SK-N-SH treated with all-trans-retinoic acid at 6 μM for 48 hours (cell line): Measurements from ENCODE around the gene BTBD17.

Source experiments
- ATAC-seq: fragments of 200-7000 bp; cut with Tn5 transposase; 3 replicates; pipeline ENCODE4 v1.9.1; 2020; ENCODE audit warnings: mild to moderate bottlenecking, moderate library complexity
- ARNTL ChIP-seq: fragments of 450-650 bp; formaldehyde crosslinking; IDR thresholded peaks from 2 replicates; pipeline ENCODE4 v1.5.0; 2020; ENCODE audit warnings: low read depth, mild to moderate bottlenecking, moderate library complexity, borderline replicate concordance
- BACH2 ChIP-seq: fragments of 250-450 bp; sonication (Bioruptor Pico); IDR thresholded peaks from 2 replicates; pipeline ENCODE4 v1.9.0; 2021; ENCODE audit warnings: mild to moderate bottlenecking, borderline replicate concordance
- ESRRG ChIP-seq: fragments of 250-450 bp; sonication (Bioruptor Pico); IDR thresholded peaks from 2 replicates; pipeline ENCODE4 v1.6.1; 2021; ENCODE audit warnings: mild to moderate bottlenecking
- GLIS3 ChIP-seq: fragments of 250-450 bp; sonication (Bioruptor Pico); IDR thresholded peaks from 2 replicates; pipeline ENCODE4 v1.5.0; 2020; ENCODE audit warnings: mild to moderate bottlenecking, moderate library complexity
- ISL1 ChIP-seq: fragments of 250-450 bp; sonication (Bioruptor Pico); IDR thresholded peaks from 2 replicates; pipeline ENCODE4 v2.1.2; 2022; ENCODE audit warnings: mild to moderate bottlenecking, moderate library complexity
- OSR1 ChIP-seq: fragments of 250-450 bp; sonication (Bioruptor Pico); IDR thresholded peaks from 2 replicates; pipeline ENCODE4 v1.8.0; 2022; ENCODE audit warnings: moderate library complexity, mild to moderate bottlenecking, inconsistent platforms
- TCF4 ChIP-seq: fragments of 250-450 bp; sonication (Bioruptor Pico); IDR thresholded peaks from 2 replicates; pipeline ENCODE4 v1.8.0; 2021; ENCODE audit warnings: mild to moderate bottlenecking, moderate library complexity, borderline replicate concordance
- TOX ChIP-seq: fragments of 250-450 bp; sonication (Bioruptor Pico); IDR thresholded peaks from 2 replicates; pipeline ENCODE4 v1.8.0; 2021; ENCODE audit warnings: mild to moderate bottlenecking, moderate library complexity, borderline replicate concordance
- ZC3H10 ChIP-seq: fragments of 250-450 bp; sonication (Bioruptor Pico); IDR thresholded peaks from 2 replicates; pipeline ENCODE4 v1.5.1; 2021; ENCODE audit warnings: mild to moderate bottlenecking, moderate library complexity
- ZNF565 ChIP-seq: fragments of 450-650 bp; formaldehyde crosslinking; conservative IDR thresholded peaks from 2 replicates; pipeline ENCODE4 v1.5.0; 2020; ENCODE audit warnings: low read depth, mild to moderate bottlenecking, moderate library complexity
- ZNF70 ChIP-seq: fragments of 450-650 bp; formaldehyde crosslinking; IDR thresholded peaks from 2 replicates; pipeline ENCODE4 v1.5.0; 2020; ENCODE audit warnings: mild to moderate bottlenecking, moderate library complexity
- TF ChIP-seq, protein P1 (sequence below): fragments of 250-450 bp; sonication (Bioruptor Pico); IDR thresholded peaks from 2 replicates; pipeline ENCODE4 v1.5.1; 2021; ENCODE audit warnings: mild to moderate bottlenecking, moderate library complexity
- TF ChIP-seq, protein P2 (sequence below): fragments of 250-450 bp; sonication (Bioruptor Pico); IDR thresholded peaks from 2 replicates; pipeline ENCODE4 v1.8.0; 2020; ENCODE audit warnings: mild to moderate bottlenecking, moderate library complexity, borderline replicate concordance
- TF ChIP-seq, protein P3 (sequence below): fragments of 250-450 bp; sonication (Bioruptor Pico); IDR thresholded peaks from 2 replicates; pipeline ENCODE4 v1.8.0; 2021; ENCODE audit warnings: low read depth, mild to moderate bottlenecking, moderate library complexity, borderline replicate concordance
- TF ChIP-seq, protein P4 (sequence below): fragments of 250-450 bp; sonication (Bioruptor Pico); IDR thresholded peaks from 2 replicates; pipeline ENCODE4 v1.5.0; 2020; ENCODE audit warnings: mild to moderate bottlenecking, moderate library complexity
- TF ChIP-seq, protein P5 (sequence below): fragments of 250-450 bp; sonication (Bioruptor Pico); IDR thresholded peaks from 2 replicates; pipeline ENCODE4 v1.5.1; 2020; ENCODE audit warnings: low read depth, mild to moderate bottlenecking, moderate library complexity

The BTBD17 gene

DNA sequence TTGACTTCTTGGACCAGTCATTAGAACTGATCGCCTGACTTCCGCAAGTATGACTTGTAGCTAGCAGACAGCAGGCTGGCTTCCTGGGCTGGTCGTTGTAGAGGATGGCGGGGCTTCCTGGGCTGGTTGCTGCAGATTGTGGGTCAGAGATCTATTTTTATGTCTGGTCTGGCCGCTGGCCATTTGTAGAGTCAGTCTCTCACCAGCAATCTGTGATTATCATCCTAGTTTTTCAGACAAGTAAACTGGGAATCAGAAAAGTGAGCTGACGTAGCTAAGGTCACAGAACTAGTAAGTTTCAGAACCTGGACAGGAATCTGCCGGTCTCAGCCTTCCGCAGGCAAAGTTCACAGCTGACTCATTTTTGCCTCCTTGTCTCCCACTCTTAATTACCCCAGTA, 24.7 kb upstream of the BTBD17 start (continued):
- TF ChIP-seq ARNTL, result no peak

DNA sequence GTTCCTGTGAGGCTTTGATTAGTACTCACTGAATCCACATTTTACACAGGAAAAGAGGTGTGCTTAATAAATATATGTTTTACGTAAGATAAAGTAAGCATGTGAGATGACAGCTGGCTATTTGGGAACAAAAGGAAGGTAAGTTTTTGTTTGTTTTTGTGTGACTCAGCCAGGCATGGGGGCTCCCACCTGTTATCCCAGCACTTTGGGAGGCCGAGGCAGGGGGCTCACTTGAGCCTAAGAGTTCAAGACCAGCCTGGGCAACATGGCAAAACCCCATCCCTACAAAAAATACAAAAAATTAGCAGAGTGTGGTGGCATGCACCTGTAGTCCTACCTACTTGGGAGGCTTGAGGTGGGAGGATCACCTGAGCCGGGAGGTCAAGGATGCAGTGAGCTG, 23.5 kb upstream of the BTBD17 start:
- no peak for ATAC-seq
- TF ChIP-seq, protein P1, sequence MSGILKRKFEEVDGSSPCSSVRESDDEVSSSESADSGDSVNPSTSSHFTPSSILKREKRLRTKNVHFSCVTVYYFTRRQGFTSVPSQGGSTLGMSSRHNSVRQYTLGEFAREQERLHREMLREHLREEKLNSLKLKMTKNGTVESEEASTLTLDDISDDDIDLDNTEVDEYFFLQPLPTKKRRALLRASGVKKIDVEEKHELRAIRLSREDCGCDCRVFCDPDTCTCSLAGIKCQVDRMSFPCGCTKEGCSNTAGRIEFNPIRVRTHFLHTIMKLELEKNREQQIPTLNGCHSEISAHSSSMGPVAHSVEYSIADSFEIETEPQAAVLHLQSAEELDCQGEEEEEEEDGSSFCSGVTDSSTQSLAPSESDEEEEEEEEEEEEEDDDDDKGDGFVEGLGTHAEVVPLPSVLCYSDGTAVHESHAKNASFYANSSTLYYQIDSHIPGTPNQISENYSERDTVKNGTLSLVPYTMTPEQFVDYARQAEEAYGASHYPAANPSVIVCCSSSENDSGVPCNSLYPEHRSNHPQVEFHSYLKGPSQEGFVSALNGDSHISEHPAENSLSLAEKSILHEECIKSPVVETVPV (CRISPR knock-in tag), result no peak
- TF ChIP-seq ZNF70, result no peak
- TF ChIP-seq ISL1 (CRISPR knock-in tag), result no peak
- TF ChIP-seq, protein P2, sequence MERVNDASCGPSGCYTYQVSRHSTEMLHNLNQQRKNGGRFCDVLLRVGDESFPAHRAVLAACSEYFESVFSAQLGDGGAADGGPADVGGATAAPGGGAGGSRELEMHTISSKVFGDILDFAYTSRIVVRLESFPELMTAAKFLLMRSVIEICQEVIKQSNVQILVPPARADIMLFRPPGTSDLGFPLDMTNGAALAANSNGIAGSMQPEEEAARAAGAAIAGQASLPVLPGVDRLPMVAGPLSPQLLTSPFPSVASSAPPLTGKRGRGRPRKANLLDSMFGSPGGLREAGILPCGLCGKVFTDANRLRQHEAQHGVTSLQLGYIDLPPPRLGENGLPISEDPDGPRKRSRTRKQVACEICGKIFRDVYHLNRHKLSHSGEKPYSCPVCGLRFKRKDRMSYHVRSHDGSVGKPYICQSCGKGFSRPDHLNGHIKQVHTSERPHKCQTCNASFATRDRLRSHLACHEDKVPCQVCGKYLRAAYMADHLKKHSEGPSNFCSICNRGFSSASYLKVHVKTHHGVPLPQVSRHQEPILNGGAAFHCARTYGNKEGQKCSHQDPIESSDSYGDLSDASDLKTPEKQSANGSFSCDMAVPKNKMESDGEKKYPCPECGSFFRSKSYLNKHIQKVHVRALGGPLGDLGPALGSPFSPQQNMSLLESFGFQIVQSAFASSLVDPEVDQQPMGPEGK, result no peak
- TF ChIP-seq, protein P3, sequence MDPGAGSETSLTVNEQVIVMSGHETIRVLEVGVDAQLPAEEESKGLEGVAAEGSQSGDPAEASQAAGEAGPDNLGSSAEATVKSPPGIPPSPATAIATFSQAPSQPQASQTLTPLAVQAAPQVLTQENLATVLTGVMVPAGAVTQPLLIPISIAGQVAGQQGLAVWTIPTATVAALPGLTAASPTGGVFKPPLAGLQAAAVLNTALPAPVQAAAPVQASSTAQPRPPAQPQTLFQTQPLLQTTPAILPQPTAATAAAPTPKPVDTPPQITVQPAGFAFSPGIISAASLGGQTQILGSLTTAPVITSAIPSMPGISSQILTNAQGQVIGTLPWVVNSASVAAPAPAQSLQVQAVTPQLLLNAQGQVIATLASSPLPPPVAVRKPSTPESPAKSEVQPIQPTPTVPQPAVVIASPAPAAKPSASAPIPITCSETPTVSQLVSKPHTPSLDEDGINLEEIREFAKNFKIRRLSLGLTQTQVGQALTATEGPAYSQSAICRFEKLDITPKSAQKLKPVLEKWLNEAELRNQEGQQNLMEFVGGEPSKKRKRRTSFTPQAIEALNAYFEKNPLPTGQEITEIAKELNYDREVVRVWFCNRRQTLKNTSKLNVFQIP (CRISPR knock-in tag), result no peak
- no peak for TF ChIP-seq OSR1 (CRISPR knock-in tag)
- no peak for TF ChIP-seq TOX (CRISPR knock-in tag)
- TF ChIP-seq, all 23 proteins: peak for 0

DNA sequence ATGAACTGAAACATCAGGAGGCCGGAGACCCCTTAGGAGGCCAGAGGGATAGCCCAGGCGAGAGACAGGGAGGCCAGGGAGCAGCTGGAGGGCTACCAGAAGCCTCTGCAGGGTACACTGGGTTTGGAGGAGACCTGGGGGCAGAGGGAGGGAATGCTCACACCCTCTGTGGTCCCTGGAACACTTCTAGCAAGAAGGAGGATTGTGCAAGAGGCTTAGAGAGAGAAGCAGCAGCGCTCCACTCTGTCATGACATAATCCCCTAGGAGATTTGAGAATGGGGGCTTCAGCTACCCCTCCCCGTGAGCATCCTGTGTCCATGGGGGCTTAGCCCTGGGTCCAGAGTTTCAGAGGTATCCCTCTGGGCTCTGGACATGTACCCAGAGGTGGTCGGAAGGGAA, 21.5 kb upstream of the BTBD17 start:
- ATAC-seq, result no peak; the same call in 2 of the 3 replicates
- TF ChIP-seq ZC3H10 (CRISPR knock-in tag), result no peak
- TF ChIP-seq, protein P2, result no peak
- TF ChIP-seq ESRRG (CRISPR knock-in tag), result no peak
- no peak for TF ChIP-seq ISL1 (CRISPR knock-in tag)
- TF ChIP-seq BACH2 (CRISPR knock-in tag), result no peak
- TF ChIP-seq, protein P4, sequence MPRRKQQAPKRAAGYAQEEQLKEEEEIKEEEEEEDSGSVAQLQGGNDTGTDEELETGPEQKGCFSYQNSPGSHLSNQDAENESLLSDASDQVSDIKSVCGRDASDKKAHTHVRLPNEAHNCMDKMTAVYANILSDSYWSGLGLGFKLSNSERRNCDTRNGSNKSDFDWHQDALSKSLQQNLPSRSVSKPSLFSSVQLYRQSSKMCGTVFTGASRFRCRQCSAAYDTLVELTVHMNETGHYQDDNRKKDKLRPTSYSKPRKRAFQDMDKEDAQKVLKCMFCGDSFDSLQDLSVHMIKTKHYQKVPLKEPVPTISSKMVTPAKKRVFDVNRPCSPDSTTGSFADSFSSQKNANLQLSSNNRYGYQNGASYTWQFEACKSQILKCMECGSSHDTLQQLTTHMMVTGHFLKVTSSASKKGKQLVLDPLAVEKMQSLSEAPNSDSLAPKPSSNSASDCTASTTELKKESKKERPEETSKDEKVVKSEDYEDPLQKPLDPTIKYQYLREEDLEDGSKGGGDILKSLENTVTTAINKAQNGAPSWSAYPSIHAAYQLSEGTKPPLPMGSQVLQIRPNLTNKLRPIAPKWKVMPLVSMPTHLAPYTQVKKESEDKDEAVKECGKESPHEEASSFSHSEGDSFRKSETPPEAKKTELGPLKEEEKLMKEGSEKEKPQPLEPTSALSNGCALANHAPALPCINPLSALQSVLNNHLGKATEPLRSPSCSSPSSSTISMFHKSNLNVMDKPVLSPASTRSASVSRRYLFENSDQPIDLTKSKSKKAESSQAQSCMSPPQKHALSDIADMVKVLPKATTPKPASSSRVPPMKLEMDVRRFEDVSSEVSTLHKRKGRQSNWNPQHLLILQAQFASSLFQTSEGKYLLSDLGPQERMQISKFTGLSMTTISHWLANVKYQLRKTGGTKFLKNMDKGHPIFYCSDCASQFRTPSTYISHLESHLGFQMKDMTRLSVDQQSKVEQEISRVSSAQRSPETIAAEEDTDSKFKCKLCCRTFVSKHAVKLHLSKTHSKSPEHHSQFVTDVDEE (CRISPR knock-in tag), result no peak
- no peak for TF ChIP-seq ARNTL
- TF ChIP-seq TOX (CRISPR knock-in tag), result no peak
- TF ChIP-seq ZNF70, result no peak
- TF ChIP-seq, protein P5, sequence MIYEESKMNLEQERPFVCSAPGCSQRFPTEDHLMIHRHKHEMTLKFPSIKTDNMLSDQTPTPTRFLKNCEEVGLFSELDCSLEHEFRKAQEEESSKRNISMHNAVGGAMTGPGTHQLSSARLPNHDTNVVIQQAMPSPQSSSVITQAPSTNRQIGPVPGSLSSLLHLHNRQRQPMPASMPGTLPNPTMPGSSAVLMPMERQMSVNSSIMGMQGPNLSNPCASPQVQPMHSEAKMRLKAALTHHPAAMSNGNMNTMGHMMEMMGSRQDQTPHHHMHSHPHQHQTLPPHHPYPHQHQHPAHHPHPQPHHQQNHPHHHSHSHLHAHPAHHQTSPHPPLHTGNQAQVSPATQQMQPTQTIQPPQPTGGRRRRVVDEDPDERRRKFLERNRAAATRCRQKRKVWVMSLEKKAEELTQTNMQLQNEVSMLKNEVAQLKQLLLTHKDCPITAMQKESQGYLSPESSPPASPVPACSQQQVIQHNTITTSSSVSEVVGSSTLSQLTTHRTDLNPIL (CRISPR knock-in tag), result no peak
- no peak for TF ChIP-seq GLIS3
- TF ChIP-seq, protein P1 (CRISPR knock-in tag), result no peak
- no peak for TF ChIP-seq ZNF565 (CRISPR knock-in tag)
- no peak for TF ChIP-seq TCF4 (CRISPR knock-in tag)
